ENCODE measurements around the gene VCPKMT. TPM values are rescaled to one million over a fixed set of nuclear protein-coding genes. Genes with fewer than 3 reads are reported as not detected.

VCPKMT gene
- total and polyA plus RNA-seq, 9 donors = 5.1 to 7.8 (median 6.3) TPM

DNA sequence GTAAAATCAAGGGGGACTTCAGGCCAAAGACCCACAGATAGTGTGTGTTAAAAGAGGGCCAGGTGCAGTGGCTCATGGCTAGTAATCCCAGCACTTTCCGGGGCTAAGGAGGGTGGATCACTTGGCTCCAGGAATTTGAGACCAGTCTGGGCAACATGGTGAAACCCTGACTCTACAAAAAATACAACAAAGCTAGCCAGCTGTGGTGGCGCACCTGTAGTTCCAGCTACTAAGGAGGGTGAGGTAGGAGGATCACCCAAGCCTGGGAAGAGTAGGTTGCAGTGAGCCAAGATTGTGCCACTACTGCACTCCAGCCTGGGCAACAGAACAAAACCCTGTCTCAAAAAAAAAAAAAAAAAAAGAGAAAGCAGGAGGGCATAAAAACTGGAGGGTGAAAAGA is 8.5 kb downstream of the VCPKMT start:
- DNase-seq = no peak
- no peaks in the 10 kb centered on the region for H3K36me3 ChIP-seq
- no peaks in the 10 kb centered on the region for H3K4me1 ChIP-seq (ENCODE audit: insufficient read depth)
- no peak overlapping the region for H3K27ac ChIP-seq
- TF ChIP-seq POLR2A (IDR thresholded peaks at IDR 0.05) (no peak), EP300 (IDR thresholded peaks at IDR 0.05) (no peak), CTCF (IDR thresholded peaks at IDR 0.05) (no peak)
- H3K27me3 ChIP-seq = no peaks in the 10 kb centered on the region
- no peak overlapping the region for H3K4me3 ChIP-seq
- WGBS, 3 donors = 52 to 72% (median 61%) methylated on average over 2 of the region's 2 CpGs
- no peaks in the 10 kb centered on the region for H3K9me3 ChIP-seq
- intact Hi-C loops (cut with DNase I) = loop anchor here in 3 of 4 donors (10.0 kb wide), 2 partner anchors 223 to 243 kb away; no protein-coding TSS in a partner anchor

DNA sequence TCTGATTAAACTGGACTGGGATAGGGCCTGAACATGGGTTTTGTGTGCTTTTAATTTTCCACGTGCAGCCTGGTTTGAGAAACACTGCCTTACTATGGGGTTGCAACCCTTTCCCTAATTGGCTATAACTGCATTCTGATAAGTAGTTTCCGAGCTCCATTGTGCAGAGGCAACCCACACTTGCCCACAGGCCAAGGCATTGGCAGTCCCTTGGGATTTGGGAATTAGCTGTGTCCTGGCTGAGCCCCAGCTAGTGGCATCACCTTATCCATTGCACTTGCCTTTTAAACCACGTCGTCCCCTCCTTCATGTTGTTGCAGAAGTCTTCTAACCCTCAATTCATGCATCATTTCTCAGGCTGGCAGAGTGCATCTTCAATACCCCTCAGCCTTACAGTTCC is 10.2 kb downstream of the VCPKMT start:
- no peaks in the 10 kb centered on the region for H3K27me3 ChIP-seq
- WGBS, 3 donors = 57 to 66% (median 61%) methylated on average over 4 of the region's 4 CpGs
- DNase-seq = no peak
- no peak overlapping the region for H3K27ac ChIP-seq
- no peak for TF ChIP-seq POLR2A (IDR thresholded peaks at IDR 0.05)
- no peaks in the 10 kb centered on the region for H3K4me1 ChIP-seq (ENCODE audit: insufficient read depth)
- intact Hi-C loops (cut with DNase I) = loop anchor here in 3 of 4 donors (10.0 kb wide), 2 partner anchors 221 to 241 kb away; no protein-coding TSS in a partner anchor
- no peaks in the 10 kb centered on the region for H3K9me3 ChIP-seq
- no peak overlapping the region for H3K4me3 ChIP-seq
- H3K36me3 ChIP-seq = no peaks in the 10 kb centered on the region

DNA sequence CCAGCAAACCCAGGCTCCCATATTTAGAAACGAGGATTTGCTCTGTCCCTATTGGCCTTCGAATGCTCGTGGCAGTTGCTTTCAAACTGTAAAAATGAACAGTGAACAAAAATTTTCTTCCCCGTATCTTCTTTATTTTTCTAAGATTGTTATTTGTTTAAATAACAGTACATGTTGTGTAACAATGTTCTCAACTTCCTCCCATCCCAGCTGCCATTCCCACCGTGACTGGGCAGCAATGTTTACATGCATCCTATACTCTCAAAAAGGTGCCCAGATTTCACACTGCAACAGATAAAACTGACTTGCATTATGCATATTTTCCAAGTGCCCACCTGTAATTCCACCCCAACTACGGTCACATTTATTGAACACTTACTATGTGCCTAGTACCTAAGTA is 12.8 kb downstream of the VCPKMT start:
- no peak for DNase-seq
- intact Hi-C loops (cut with DNase I) = loop anchor here (5.0 to 10.0 kb wide), 3 partner anchors 219 to 239 kb away; no protein-coding TSS in a partner anchor
- no peaks in the 10 kb centered on the region for H3K4me1 ChIP-seq (ENCODE audit: insufficient read depth)
- no peaks in the 10 kb centered on the region for H3K36me3 ChIP-seq
- WGBS, 3 donors = 34 to 71% (median 54%) methylated on average over 6 of the region's 6 CpGs
- H3K27me3 ChIP-seq = no peaks in the 10 kb centered on the region
- H3K9me3 ChIP-seq = no peaks in the 10 kb centered on the region
- TF ChIP-seq CTCF (IDR thresholded peaks at IDR 0.05) (no peak), POLR2A (IDR thresholded peaks at IDR 0.05) (no peak)
- no peak overlapping the region for H3K27ac ChIP-seq
- no peak overlapping the region for H3K4me3 ChIP-seq

DNA sequence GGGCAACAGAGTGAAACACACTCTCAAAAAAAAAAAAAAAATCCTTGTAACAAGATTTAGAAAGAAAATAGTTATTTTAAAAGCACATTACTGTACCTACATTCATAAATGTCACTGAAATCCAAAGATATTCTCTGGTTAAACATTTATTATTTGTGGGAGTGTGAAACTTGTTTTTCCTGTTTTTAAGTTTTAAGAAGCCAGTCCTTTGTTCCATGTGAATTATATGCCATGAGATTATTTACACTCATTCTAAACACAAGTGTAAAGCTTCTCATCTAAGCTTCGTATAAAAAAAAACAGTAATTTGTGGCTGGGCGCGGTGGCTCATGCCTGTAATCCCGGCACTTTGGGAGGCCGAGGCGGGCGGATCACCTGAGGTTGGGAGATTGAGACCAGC is 15.0 kb downstream of the VCPKMT start:
- TF ChIP-seq POLR2A (IDR thresholded peaks at IDR 0.05) = no peak
- TF ChIP-seq CTCF (IDR thresholded peaks at IDR 0.05) = no peak
- no peak for TF ChIP-seq EP300 (IDR thresholded peaks at IDR 0.05)
- Histone ChIP-seq H3K27me3 (no peaks in the 10 kb centered on the region), H3K36me3 (no peaks in the 10 kb centered on the region), H3K4me3 (no peak overlapping the region), H3K27ac (no peak overlapping the region), H3K4me1 (ENCODE audit: insufficient read depth) (no peaks in the 10 kb centered on the region), H3K9me3 (no peaks in the 10 kb centered on the region)
- intact Hi-C loops (cut with DNase I) = loop anchor here (5.0 to 10.0 kb wide), 3 partner anchors 217 to 237 kb away; no protein-coding TSS in a partner anchor
- no peak for DNase-seq
- 95 to 98% (median 96%) methylated on average over 7 of the region's 7 CpGs for WGBS, 3 donors

GRCh38 chr14:50100805-50101204 is 15.6 kb downstream of the VCPKMT start:
- TF ChIP-seq CTCF (IDR thresholded peaks at IDR 0.05) = no peak
- TF ChIP-seq POLR2A (IDR thresholded peaks at IDR 0.05) = no peak
- no peak for TF ChIP-seq EP300 (IDR thresholded peaks at IDR 0.05)
- WGBS, 3 donors = 94 to 100% (median 95%) methylated on average over 2 of the region's 2 CpGs
- no peak for DNase-seq
- Histone ChIP-seq H3K4me1 (ENCODE audit: insufficient read depth) (no peaks in the 10 kb centered on the region), H3K27ac (no peak overlapping the region), H3K4me3 (no peak overlapping the region), H3K27me3 (no peaks in the 10 kb centered on the region), H3K9me3 (no peaks in the 10 kb centered on the region), H3K36me3 (no peaks in the 10 kb centered on the region)
- intact Hi-C loops (cut with DNase I) = loop anchor here (5.0 to 10.0 kb wide), 3 partner anchors 216 to 236 kb away; no protein-coding TSS in a partner anchor
